H9 (cell line): ENCODE results near the gene CAPN9. TPM values are rescaled to one million over a fixed set of nuclear protein-coding genes. Genes with fewer than 3 reads are reported as not detected.

Experiments used
- DNase-seq: peaks from one replicate; pipeline ENCODE4 v3.0.0-alpha.2; 2017
- H2AFZ ChIP-seq: one replicate; pipeline ENCODE4 v1.6.1; 2013; ENCODE audit warnings: mild to moderate bottlenecking, low read length, control low read depth, moderate library complexity
- H2AK5ac ChIP-seq: 2 replicates; pipeline ENCODE4 v1.6.1; 2013; ENCODE audit warnings: low read length, control low read depth, mixed read lengths; ENCODE audit not compliant: insufficient read length
- H2BK120ac ChIP-seq: one replicate; pipeline ENCODE4 v1.6.1; 2013; ENCODE audit warnings: low read depth, mild to moderate bottlenecking, low read length, control low read depth, inconsistent platforms; ENCODE audit not compliant: poor library complexity, severe bottlenecking
- H2BK12ac ChIP-seq: 2 replicates; pipeline ENCODE4 v1.6.1; 2013; ENCODE audit warnings: low read length, control low read depth, mixed read lengths, low read depth; ENCODE audit not compliant: insufficient read length
- H2BK15ac ChIP-seq: 2 replicates; pipeline ENCODE4 v1.6.1; 2013; ENCODE audit warnings: low read depth, low read length, control low read depth
- H2BK20ac ChIP-seq: one replicate; pipeline ENCODE4 v1.6.1; 2013; ENCODE audit warnings: low read depth, mild to moderate bottlenecking, low read length, control low read depth, inconsistent platforms; ENCODE audit not compliant: poor library complexity, severe bottlenecking
- H2BK5ac ChIP-seq: 2 replicates; pipeline ENCODE4 v1.6.1; 2013; ENCODE audit warnings: low read length, control low read depth, mixed read lengths; ENCODE audit not compliant: insufficient read length
- H3K14ac ChIP-seq: 2 replicates; pipeline ENCODE4 v1.6.1; 2013; ENCODE audit warnings: low read length, control low read depth; ENCODE audit not compliant: insufficient read depth
- H3K18ac ChIP-seq: 2 replicates; pipeline ENCODE4 v1.6.1; 2013; ENCODE audit warnings: low read depth, mild to moderate bottlenecking, mixed read lengths, low read length, control low read depth; ENCODE audit not compliant: insufficient read length
- H3K23ac ChIP-seq: 2 replicates; pipeline ENCODE4 v1.6.1; 2013; ENCODE audit warnings: low read length, control low read depth, mixed read lengths, low read depth; ENCODE audit not compliant: insufficient read length
- H3K23me2 ChIP-seq: 2 replicates; pipeline ENCODE4 v1.6.1; 2013; ENCODE audit warnings: low read depth, mild to moderate bottlenecking, mixed read lengths, low read length, control low read depth; ENCODE audit not compliant: insufficient read length, poor library complexity, severe bottlenecking
- H3K27ac ChIP-seq: 2 replicates; pipeline ENCODE4 v1.5.1; 2013; ENCODE audit warnings: low read length, control low read depth, mixed read lengths, low read depth; ENCODE audit not compliant: insufficient read length
- H3K27me3 ChIP-seq: 2 replicates; pipeline ENCODE4 v1.6.1; 2013; ENCODE audit warnings: low read length, control low read depth, inconsistent platforms; ENCODE audit not compliant: insufficient read depth
- H3K4ac ChIP-seq: 2 replicates; pipeline ENCODE4 v1.6.1; 2013; ENCODE audit warnings: low read depth, mild to moderate bottlenecking, control low read depth, inconsistent platforms, low read length, moderate library complexity
- H3K4me1 ChIP-seq: 2 replicates; pipeline ENCODE4 v1.6.1; 2013; ENCODE audit warnings: low read length, control low read depth, inconsistent platforms; ENCODE audit not compliant: insufficient read depth
- H3K4me2 ChIP-seq: 2 replicates; pipeline ENCODE4 v1.6.1; 2013; ENCODE audit warnings: low read length, control low read depth, mixed read lengths; ENCODE audit not compliant: insufficient read length, insufficient read depth
- H3K56ac ChIP-seq: 2 replicates; pipeline ENCODE4 v1.6.1; 2013; ENCODE audit warnings: low read depth, mild to moderate bottlenecking, mixed read lengths, low read length, control low read depth; ENCODE audit not compliant: insufficient read length
- H3K79me1 ChIP-seq: 2 replicates; pipeline ENCODE4 v1.6.1; 2013; ENCODE audit warnings: low read depth, mild to moderate bottlenecking, moderate library complexity, low read length, control low read depth, inconsistent platforms; ENCODE audit not compliant: insufficient read depth, poor library complexity, severe bottlenecking
- H3K79me2 ChIP-seq: 2 replicates; pipeline ENCODE4 v1.6.1; 2013; ENCODE audit warnings: low read length, control low read depth, inconsistent platforms; ENCODE audit not compliant: insufficient read depth
- H3K9ac ChIP-seq: 2 replicates; pipeline ENCODE4 v1.6.1; 2013; ENCODE audit warnings: low read length, control low read depth, mixed read lengths; ENCODE audit not compliant: insufficient read length; ENCODE audit errors: extremely low read depth
- H3K9me3 ChIP-seq: one replicate; pipeline ENCODE4 v1.6.1; 2013; ENCODE audit warnings: low read depth, low read length, inconsistent platforms; ENCODE audit not compliant: control insufficient read depth
- H3T11ph ChIP-seq: one replicate; pipeline ENCODE4 v1.6.1; 2013; ENCODE audit warnings: mild to moderate bottlenecking, low read length, control low read depth, inconsistent platforms
- H4K20me1 ChIP-seq: one replicate; pipeline ENCODE4 v1.6.1; 2013; ENCODE audit not compliant: control insufficient read depth, insufficient read length, insufficient read depth
- H4K5ac ChIP-seq: 2 replicates; pipeline ENCODE4 v1.6.1; 2013; ENCODE audit warnings: low read depth, mild to moderate bottlenecking, mixed read lengths, low read length, control low read depth; ENCODE audit not compliant: insufficient read length
- H4K8ac ChIP-seq: replicated peaks from 2 replicates; pipeline ENCODE4 v1.6.1; 2013; ENCODE audit warnings: low read length, control low read depth, mixed read lengths, low read depth; ENCODE audit not compliant: insufficient read length
- H4K91ac ChIP-seq: 2 replicates; pipeline ENCODE4 v1.6.1; 2013; ENCODE audit warnings: low read depth, mild to moderate bottlenecking, moderate library complexity, mixed read lengths, low read length, control low read depth; ENCODE audit not compliant: insufficient read length
- H3K27ac Mint-ChIP-seq, 3 experiments: 2 replicates in 2 of 3; 3 replicates in 1 of 3; pipeline ENCODE4 v1.8.0; 2020 to 2021; ENCODE audit warnings: mixed read lengths in 3 of 3, mild to moderate bottlenecking in 1 of 3, moderate library complexity in 1 of 3
- H3K27me3 Mint-ChIP-seq: 2 replicates; pipeline ENCODE4 v1.8.0; 2021; ENCODE audit warnings: low read depth, mild to moderate bottlenecking, moderate library complexity, mixed read lengths
- H3K36me3 Mint-ChIP-seq, 3 experiments: 2 replicates in 2 of 3; 3 replicates in 1 of 3; pipeline ENCODE4 v1.8.0; 2020 to 2021; ENCODE audit warnings: low read depth in 3 of 3, mixed read lengths in 3 of 3; ENCODE audit not compliant: insufficient read depth in 1 of 3
- H3K4me1 Mint-ChIP-seq, 2 experiments: 2 replicates each; pipeline ENCODE4 v1.8.0; 2020; ENCODE audit warnings: mixed read lengths in 2 of 2
- H3K4me3 Mint-ChIP-seq, 2 experiments: 2 replicates in 1 of 2; 3 replicates in 1 of 2; pipeline ENCODE4 v1.8.0; 2020 to 2021; ENCODE audit warnings: mild to moderate bottlenecking in 2 of 2, mixed read lengths in 2 of 2, moderate library complexity in 1 of 2
- H3K9me3 Mint-ChIP-seq, 2 experiments: 2 replicates in 1 of 2; 3 replicates in 1 of 2; pipeline ENCODE4 v1.8.0; 2020; ENCODE audit warnings: mild to moderate bottlenecking in 2 of 2, mixed read lengths in 2 of 2, moderate library complexity in 1 of 2
- WGBS: extraction: QIAGEN DNeasy Blood & Tissue Kit; methylation state at CpG from one replicate; pipeline ENCODE4 v1.1.7; 2013; ENCODE audit warnings: missing lambda C conversion rate, low lambda C conversion rate, mixed read lengths; ENCODE audit not compliant: insufficient read length; ENCODE audit errors: extremely low coverage; 5-methylcytosine and 5-hydroxymethylcytosine counted together
- total RNA-seq: library from RNA; stranded (reverse); gene quantifications from 2 replicates; pipeline ENCODE4 v1.2.1, GENCODE V29; 2021
- TF ChIP-seq, protein P1 (sequence below): fragments of 200-600 bp; sonication (generic); conservative IDR thresholded peaks from 3 replicates; pipeline ENCODE4 v1.8.0; 2021; ENCODE audit warnings: antibody characterized with exemption, mild to moderate bottlenecking

The CAPN9 gene
- total RNA-seq, 1 experiment from 2014 or later = 0.22 TPM

DNA sequence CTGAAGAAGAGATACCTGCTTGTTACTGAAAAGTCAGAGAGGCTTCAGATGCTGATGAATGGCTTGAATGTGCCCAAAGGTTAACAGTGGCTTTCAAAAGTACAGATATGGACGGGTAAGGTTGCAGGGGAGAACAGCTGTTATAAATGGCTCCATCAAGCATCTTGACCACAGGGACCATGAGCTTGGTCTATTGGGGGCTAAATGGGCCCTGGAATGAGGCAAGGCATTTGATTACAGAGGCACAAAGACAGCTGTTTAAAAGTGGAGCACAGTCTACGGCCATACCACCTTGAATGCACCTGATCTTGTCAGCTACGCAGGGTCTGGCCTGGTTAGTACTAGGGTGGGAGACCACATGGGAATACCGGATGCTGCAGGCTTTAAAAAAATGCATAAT, 72.8 kb downstream of the CAPN9 start:
- H3K36me3 Mint-ChIP-seq = no peaks in the 10 kb centered on the region
- Histone ChIP-seq H4K20me1 (no peaks in the 10 kb centered on the region), H2BK20ac (no peak overlapping the region), H3K18ac (no peak overlapping the region), H3K27ac (no peak overlapping the region), H4K8ac (no peak overlapping the region), H3K56ac (no peak overlapping the region), H4K91ac (no peak overlapping the region), H3K9ac (no peak overlapping the region), H2AK5ac (no peak overlapping the region), H3K23me2 (no peaks in the 10 kb centered on the region), H3K9me3 (no peaks in the 10 kb centered on the region), H3K79me2 (no peaks in the 10 kb centered on the region), H3K4me1 (no peaks in the 10 kb centered on the region), H3K4ac (no peak overlapping the region), H2BK15ac (no peak overlapping the region), H3K14ac (no peak overlapping the region), H3T11ph (no peak overlapping the region), H4K5ac (no peak overlapping the region), H2BK120ac (no peak overlapping the region), H2BK5ac (no peak overlapping the region), H2BK12ac (no peak overlapping the region), H3K4me2 (no peak overlapping the region), H2AFZ (no peak overlapping the region), H3K79me1 (no peaks in the 10 kb centered on the region), H3K23ac (no peak overlapping the region), H3K27me3 (no peaks in the 10 kb centered on the region)
- H3K27ac Mint-ChIP-seq = no peak overlapping the region; a peak in 1 of 7 replicates
- H3K4me3 Mint-ChIP-seq = no peak overlapping the region; a peak in 1 of 5 replicates
- TF ChIP-seq, protein P1, sequence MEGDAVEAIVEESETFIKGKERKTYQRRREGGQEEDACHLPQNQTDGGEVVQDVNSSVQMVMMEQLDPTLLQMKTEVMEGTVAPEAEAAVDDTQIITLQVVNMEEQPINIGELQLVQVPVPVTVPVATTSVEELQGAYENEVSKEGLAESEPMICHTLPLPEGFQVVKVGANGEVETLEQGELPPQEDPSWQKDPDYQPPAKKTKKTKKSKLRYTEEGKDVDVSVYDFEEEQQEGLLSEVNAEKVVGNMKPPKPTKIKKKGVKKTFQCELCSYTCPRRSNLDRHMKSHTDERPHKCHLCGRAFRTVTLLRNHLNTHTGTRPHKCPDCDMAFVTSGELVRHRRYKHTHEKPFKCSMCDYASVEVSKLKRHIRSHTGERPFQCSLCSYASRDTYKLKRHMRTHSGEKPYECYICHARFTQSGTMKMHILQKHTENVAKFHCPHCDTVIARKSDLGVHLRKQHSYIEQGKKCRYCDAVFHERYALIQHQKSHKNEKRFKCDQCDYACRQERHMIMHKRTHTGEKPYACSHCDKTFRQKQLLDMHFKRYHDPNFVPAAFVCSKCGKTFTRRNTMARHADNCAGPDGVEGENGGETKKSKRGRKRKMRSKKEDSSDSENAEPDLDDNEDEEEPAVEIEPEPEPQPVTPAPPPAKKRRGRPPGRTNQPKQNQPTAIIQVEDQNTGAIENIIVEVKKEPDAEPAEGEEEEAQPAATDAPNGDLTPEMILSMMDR = no peak
- no peaks in the 10 kb centered on the region for H3K9me3 Mint-ChIP-seq
- no peaks in the 10 kb centered on the region for H3K4me1 Mint-ChIP-seq
- WGBS = no CpG with 5 or more reads among the region's 4 CpGs
- DNase-seq = no peak
- peaks cover 84% of the 10 kb centered on the region for H3K27me3 Mint-ChIP-seq
